Measurements from ENCODE around the gene SNTG2.

- TF ChIP-seq CTCF (IDR thresholded peaks at IDR 0.05 in 8 of 11, conservative IDR thresholded peaks at IDR 0.05 in 3 of 11): no peak
- no peak for TF ChIP-seq POLR2A (IDR thresholded peaks at IDR 0.05)
Observed at GRCh38 chr2:1157107-1157506, 206.5 kb downstream of the SNTG2 start.

Data from spleen (tissue), 7 donors.